Myocyte (in vitro differentiated cells): ENCODE data around the gene LSM10. TPM values are rescaled to one million over a fixed set of nuclear protein-coding genes. Genes with fewer than 3 reads are reported as not detected.

Experiments used
- DNase-seq: peaks from one replicate; pipeline ENCODE4 v3.0.0-alpha.2; 2012; ENCODE audit warnings: low read depth
- total RNA-seq: library from RNA; depleted of rRNA; stranded (reverse); fragments of >200 nt; gene quantifications from 2 replicates; pipeline ENCODE4 v1.2.3, GENCODE V29; 2014

LSM10 gene
- total RNA-seq, 1 donor from 2014 or later: 6.2 TPM

- no peak for DNase-seq
These were observed 14.3 kb upstream of the LSM10 start for GRCh38 chr1:36411674-36412648.

DNA sequence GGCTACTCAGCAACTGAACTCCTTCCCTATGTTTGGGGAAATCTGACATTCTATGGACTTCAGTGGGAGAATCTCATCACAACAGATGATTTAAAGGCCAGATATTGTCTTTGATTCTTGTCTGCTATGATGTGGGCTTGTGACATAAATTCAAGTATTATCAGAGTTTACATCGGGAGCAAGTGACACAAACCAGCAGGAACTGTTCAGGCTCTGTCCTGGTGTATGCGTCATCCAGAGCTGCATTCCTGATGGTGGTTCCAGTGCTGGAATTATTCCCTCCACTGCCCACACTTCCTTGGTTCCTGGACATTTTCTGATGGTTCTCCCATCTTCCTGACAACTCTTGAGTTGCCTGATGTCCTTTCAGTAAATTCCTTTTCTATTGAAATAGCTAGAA, 10.8 kb upstream of the LSM10 start:
- peak; percentile 50 for DNase-seq

- no peak for DNase-seq
These were observed 8.7 kb upstream of the LSM10 start for GRCh38 chr1:36406440-36406839.

DNA sequence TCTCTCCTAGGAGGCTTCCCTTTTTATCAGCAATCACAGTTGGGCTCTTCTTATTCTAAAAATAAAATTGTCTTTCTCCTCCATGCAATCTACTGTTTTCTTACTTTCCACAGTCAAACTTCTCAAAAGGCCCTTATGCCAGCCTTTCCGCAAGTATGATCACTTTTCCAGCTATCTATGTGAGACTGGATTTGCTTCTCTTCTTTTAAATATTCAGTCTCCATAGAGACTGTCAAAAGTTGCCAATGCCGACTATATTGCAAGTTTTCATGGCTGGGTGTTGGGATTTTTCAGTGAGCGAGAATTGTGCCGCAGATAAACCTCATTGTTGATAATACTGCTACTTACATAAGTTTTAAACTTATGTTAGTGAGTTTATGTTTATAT, 4.8 kb upstream of the LSM10 start:
- DNase-seq: no peak

GRCh38 chr1:36401602-36402503, 4.1 kb upstream of the LSM10 start:
- DNase-seq: no peak

DNA sequence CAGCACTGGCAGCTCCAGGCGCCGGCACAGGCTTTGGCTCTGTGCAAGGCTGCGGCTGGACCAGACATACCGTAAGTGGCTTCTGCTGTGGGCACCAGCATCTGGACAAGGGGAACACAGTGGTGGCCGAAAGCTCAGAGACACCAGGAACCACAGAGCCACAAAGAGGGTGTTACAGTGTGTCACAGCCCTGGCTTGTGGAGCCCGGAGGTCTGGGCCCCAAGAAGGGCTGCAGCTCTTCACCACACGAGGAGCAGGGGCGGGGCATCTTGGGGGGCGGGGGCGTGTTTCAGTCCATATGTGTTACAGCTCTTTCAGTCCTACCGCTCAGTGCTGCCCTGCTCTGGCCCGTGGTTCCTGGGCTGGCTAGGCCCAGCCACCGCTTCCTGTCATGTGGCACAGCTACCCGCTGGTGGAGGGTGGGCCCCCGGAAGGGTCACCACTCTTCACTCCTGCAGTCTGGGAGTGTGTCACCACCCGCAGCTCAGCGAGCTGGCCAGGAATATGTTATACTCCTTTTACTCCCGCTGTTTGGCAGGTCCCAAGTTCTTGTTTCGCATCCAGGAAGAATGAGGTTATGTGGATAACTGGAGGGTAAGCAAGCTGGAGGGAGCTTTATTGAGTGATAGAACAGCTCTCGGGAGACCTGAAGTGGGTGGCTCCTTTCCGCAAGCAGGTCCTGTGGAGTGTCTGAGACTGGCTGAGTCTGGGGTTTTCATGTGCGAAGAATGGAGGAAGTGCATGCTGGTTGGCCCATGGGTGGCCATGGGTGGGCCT, 3.3 kb upstream of the LSM10 start:
- no peak for DNase-seq

DNA sequence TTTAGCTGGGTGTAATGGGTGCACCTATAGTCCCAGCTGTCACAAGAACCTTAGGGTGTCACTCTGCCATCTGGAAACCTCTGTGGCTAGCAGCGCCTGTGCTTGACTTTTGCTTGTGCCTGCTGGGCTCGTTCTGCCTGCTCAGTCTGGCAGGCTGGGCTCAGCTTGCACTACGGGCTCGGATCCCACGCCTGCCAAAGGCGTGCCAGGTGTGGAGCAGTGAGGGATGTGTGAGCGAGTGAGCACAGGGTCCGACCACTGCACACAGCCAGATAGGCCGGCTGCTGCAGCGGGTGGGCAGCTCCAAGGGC, 2.8 kb upstream of the LSM10 start:
- no peak for DNase-seq

GRCh38 chr1:36398370-36398977, 766 bp upstream of the LSM10 start:
- DNase-seq: no peak

GRCh38 chr1:36397083-36397377, 678 bp downstream of the LSM10 start:
- no peak for DNase-seq

GRCh38 chr1:36396359-36396758, 1.3 kb downstream of the LSM10 start:
- no peak for DNase-seq

DNA sequence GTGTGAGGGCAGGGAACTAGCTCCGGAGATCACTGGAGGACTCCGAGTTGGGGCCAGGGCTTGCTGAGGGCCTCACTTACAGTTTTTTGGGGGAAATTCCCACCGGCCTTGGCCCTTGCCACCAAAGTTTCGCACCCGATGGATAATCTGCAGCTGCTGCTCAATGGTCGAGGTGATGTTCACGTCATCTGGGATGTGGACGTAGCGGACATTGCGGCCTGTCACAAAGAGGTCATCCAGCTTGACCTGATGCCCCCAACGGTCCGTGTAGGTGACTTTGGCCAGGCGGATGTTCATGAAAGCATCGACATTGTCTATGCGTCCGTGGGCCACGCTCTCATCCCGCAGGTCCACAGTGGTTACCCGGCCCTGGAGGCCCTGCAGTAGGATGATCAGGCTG, 4.0 kb downstream of the LSM10 start:
- no peak for DNase-seq

DNA sequence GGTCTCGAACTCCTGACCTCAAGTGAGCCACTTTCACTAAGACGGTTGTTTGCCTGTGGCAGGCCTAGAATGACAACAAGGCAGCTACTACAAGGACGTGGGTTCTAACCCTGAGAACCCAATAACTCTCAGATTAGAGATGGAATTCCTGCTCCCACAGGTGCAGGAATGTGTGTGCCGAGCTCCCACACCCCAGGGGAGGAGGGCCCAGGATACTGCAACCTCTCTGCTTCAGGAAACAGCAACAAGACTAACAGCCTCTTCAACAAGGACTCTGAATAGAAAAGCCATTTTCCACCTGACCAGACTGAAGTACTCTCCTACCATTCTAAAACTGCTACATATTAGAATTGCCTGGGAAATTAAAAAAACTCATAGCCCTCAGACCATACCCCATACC, 4.9 kb downstream of the LSM10 start:
- DNase-seq: no peak

DNA sequence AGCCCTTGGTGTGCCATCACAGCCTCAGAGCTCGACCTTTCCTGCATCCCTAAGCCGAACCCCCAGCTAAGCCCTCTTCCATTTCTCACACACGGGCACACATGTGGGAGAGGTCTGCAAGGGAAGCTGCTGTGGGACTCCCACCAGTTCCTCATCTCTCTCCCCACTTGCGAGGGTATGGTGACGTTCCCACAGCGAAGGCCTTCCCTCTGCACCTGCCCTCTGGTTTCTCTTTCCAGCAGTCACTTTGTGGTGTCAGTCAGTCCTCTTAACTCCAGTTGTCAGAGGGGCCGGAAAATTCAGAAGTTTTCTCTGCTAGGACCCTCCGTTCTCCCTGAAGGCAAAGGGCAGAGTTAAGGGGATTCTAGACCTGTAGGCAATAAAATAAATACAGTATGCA, 6.4 kb downstream of the LSM10 start:
- no peak for DNase-seq

DNA sequence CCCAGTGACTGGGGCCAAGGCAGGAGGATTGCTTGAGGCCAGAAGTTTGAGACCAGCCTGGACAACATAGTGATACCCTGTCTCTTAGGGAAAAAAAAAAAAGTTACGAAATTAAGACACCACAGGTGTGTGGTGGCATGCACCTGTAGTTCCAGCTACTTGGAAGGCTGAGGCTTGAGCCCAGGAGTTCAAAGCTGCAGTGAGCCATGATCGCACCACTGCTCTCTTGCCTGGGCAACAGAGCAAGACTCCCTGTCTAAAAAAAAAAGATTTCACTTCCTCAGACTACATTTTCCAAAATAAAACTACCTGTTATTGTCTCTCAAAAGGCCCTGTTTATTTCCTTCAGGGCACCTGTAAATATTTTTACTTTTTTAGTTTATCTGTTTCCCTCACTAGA, 7.3 kb downstream of the LSM10 start:
- no peak for DNase-seq

DNA sequence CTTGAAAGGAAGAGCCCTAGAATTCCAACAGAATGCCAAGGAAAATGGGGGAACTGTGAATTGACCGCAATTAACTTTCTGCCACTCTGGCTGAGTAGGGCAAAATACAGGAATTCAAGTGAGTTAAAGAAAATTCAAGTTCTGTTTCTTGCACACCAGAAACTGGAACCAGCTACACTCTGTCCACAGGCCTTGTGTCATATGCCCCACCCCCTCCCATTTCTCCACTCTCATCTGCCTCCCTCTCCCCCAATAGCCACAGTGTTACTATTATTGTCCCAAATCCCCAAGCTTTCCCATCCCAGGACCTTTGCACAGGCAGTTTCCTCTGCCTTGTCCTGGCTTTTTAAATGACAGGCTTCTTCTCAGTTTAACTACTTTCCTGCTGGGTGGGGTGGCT, 7.7 kb downstream of the LSM10 start:
- no peak for DNase-seq

GRCh38 chr1:36389261-36389660, 8.4 kb downstream of the LSM10 start:
- no peak for DNase-seq

DNA sequence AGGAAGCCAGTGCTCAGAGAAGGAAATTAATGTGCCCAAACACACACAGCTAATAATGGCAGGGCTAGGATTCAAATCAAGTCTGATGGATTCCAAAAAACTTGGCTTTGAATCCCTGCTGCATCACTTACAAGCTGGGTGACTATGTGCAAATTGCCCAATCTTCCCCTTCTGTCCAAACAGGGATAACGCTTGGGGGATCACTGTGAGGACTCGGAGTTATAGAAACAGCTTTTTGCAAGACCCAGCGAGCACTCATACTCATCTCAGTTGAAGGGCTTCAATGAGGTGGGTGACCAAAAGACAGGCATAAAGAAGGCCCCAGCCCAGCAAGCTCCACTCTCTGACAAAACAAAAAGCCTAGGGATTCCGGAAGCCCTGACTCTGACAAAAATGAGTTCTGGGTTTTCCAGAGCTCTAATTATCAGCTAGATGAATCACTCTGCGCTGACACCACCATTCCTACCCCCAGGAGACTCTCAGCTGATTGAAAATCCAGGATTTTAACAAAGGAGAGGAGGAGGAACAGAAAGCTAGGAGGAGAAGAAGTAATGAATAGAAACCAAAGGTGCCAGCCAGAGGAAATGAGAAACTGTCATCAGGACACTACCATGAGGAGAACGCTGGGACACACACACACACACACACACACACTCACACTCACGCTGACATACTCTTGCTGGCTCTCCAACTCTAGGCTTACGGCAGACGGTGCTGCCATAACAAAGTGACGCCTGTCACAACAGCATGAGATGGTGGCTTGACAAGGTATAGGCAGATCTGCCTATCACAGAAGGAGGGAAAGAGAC, 10.4 kb downstream of the LSM10 start:
- peak; percentile 45 for DNase-seq

- DNase-seq: peak; percentile 100
These were observed 11.2 kb downstream of the LSM10 start for GRCh38 chr1:36386265-36387140.
